ENCODE data around the gene FNDC5.

The FNDC5 gene

DNA sequence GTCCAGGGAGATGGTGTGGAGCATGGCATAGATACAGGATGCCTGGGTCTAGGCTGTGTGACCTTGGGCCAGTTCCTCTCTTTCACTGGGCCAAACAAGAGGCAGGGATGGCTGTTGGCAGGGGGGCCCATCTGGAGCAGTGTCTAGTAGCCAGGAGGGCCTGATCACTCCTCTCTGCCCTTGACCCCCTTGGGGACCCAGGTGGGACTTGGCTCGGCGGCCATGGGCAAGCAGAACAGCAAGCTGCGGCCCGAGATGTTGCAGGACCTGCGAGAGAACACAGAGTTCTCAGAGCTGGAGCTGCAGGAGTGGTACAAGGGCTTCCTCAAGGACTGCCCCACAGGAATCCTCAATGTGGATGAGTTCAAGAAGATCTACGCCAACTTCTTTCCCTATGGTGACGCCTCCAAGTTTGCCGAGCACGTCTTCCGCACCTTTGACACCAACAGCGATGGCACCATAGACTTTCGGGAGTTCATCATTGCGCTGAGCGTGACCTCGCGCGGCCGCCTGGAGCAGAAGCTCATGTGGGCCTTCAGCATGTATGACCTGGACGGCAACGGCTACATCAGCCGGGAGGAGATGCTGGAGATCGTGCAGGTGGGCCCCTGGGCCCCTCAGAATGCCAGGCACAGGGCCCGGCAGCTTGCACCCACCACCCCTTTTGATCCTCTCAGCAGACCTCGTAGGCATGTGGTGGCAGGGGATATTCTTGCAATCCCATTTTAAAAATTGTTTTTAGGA lies 18.1 kb upstream of the FNDC5 start:
- no peak overlapping the region for H3K4me3 ChIP-seq (ENCODE audit: low read depth, low read length)
- DNase-seq (ENCODE audit: low read depth): no peak
- TF ChIP-seq, protein P1, sequence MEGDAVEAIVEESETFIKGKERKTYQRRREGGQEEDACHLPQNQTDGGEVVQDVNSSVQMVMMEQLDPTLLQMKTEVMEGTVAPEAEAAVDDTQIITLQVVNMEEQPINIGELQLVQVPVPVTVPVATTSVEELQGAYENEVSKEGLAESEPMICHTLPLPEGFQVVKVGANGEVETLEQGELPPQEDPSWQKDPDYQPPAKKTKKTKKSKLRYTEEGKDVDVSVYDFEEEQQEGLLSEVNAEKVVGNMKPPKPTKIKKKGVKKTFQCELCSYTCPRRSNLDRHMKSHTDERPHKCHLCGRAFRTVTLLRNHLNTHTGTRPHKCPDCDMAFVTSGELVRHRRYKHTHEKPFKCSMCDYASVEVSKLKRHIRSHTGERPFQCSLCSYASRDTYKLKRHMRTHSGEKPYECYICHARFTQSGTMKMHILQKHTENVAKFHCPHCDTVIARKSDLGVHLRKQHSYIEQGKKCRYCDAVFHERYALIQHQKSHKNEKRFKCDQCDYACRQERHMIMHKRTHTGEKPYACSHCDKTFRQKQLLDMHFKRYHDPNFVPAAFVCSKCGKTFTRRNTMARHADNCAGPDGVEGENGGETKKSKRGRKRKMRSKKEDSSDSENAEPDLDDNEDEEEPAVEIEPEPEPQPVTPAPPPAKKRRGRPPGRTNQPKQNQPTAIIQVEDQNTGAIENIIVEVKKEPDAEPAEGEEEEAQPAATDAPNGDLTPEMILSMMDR (IDR thresholded peaks at IDR 0.05; ENCODE audit: low read depth, low read length, missing control alignments): no peak
- in situ Hi-C loops (cut with HindIII; ENCODE audit: low sequenced_read_pairs): no loop called here

DNA sequence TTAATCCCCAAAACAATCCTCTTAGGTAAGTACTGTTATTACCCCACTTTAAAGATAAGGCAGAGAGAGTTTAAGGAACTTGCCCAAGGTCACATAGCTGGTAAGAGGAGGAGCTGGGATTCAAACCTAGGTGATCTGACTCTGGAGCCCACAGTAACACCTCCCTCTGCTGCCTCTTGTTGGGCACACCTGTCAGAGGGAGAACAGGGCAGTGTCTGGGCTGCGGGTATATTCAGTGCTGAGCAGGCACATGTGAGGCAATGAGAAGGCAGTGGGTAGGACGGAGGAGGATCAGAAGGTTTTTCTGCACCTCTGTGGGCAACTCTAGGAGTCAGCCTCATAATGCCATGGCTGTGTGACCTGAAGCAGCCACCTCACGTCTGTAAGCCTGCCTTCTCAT lies 17.4 kb upstream of the FNDC5 start:
- in situ Hi-C loops (cut with HindIII; ENCODE audit: low sequenced_read_pairs): no loop called here
- H3K4me3 ChIP-seq (ENCODE audit: low read depth, low read length): no peak overlapping the region
- TF ChIP-seq, protein P1 (IDR thresholded peaks at IDR 0.05; ENCODE audit: low read depth, low read length, missing control alignments): no peak
- no peak for DNase-seq (ENCODE audit: low read depth)

DNA sequence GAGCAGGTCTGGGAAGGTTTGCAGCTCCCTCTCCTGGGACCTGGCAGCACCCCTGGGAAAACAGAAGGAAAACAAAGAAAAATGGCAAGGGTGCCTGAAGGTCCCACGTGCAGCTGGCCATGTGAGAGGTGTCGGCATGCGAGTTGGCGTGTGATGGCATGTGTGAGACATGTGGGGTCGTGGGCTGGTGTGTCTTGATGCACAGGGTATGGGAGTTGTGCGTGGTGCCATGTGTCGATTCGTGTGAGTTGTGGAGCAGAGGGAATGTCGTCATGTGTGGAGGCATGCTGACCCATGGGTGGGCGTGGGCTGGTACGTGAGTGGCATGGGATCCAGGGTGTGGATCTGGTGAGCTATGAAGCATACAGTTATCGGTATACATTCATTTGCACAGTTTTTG lies 16.9 kb upstream of the FNDC5 start:
- no peak for DNase-seq (ENCODE audit: low read depth)
- in situ Hi-C loops (cut with HindIII; ENCODE audit: low sequenced_read_pairs): no loop called here
- no peak overlapping the region for H3K4me3 ChIP-seq (ENCODE audit: low read depth, low read length)
- TF ChIP-seq, protein P1 (IDR thresholded peaks at IDR 0.05; ENCODE audit: low read depth, low read length, missing control alignments): no peak

DNA sequence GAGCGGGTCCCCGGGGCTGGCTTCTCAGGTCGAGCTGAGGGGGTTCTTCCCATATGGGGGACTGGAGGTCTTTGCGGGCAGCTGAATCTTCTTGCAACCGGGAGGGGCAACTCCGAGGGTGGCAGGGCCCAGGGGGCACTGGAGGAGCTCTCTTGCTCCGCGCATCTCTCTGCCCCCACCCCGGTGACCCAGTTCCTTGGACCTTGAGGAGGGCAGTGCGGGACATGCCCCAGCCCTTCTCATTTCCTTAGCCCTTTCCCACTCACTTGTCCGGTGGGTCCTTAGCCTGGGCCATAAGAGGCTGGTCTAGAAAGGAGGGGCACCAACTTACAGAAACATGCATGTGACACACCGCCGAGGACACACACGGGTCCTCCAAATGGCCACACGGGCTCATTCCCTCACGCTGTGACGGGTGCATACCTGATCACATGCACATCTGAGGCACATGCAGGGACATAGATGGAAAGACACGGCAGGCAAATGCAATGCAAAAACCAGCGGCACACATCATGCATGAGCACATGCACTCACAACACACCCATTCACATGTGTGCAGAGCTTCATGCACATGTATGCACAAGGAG lies 16.2 kb upstream of the FNDC5 start:
- H3K4me3 ChIP-seq (ENCODE audit: low read depth, low read length): no peak overlapping the region
- TF ChIP-seq, protein P1 (IDR thresholded peaks at IDR 0.05; ENCODE audit: low read depth, low read length, missing control alignments): no peak
- no peak for DNase-seq (ENCODE audit: low read depth)
- in situ Hi-C loops (cut with HindIII; ENCODE audit: low sequenced_read_pairs): no loop called here

DNA sequence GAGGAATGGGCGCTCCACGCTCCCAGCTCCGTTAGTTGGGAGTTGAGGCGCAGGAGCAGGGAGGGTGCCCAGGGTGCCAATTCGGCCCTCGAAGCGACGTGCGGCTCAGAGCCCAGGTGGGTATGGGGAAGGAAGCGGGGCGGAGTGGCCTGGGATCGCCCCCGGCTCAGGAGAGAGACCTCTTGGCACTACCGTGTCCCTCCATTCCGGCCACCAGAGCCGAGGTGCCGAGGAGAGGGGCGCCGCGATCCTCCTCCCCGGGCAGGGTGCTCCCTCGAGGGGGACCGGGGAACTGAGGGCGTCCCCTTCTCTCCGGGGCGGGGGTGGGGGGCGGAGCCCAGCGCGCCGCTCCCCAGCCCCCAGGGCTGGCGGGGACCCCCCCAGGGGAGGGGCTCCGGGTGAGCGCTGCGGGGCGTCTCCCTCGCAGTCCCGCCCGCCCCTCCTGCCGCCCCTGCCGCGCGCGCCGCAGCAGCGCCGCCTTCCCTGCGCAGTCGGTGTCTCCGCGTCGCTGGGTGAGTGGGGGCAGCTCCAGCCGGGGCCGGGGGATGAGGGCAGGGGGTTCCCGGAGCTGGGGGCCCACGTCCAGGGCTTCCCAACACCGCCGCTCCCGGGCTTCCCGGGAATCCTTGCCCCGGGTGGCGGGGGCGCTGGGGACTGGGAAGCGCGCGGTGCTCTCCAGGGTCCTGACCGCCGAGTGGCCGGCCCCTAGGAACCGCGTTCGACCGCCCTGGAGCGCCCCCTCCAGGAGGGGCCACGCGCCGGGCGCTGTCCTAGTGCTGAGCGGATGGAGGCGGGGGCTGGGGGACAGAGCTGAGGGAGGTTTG lies 15.5 kb upstream of the FNDC5 start, which contains the start of gene HPCA:
TSS of gene HPCA (plus strand) at position 488 of the 824 bp plus-strand sequence. CDS start 2,408 bp downstream, outside the sequence.
- H3K4me3 ChIP-seq (ENCODE audit: low read depth, low read length): peak within 1 kb of the TSS; percentile 3
- in situ Hi-C loops (cut with HindIII; ENCODE audit: low sequenced_read_pairs): no loop called here
- DNase-seq (ENCODE audit: low read depth): no peak
- TF ChIP-seq, protein P1 (IDR thresholded peaks at IDR 0.05; ENCODE audit: low read depth, low read length, missing control alignments): peak; percentile 78

DNA sequence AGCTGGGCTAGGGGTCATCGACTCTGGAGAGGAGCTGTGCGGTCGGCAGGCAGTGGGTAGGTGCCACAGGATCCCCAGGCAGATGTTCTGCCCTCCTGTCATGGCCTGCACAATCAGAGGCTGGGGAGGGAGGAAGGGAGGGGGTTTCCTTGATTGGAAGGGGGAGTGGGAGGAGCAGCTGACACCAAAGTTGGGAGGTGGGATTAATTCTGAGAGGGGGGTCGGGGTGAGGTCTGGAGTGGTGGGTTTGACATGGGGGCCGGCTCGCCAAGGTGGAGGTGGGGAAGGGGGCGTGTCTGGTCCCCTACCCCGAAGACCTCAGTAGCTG lies 14.9 kb upstream of the FNDC5 start:
- TF ChIP-seq, protein P1 (IDR thresholded peaks at IDR 0.05; ENCODE audit: low read depth, low read length, missing control alignments): no peak

More for the DNA sequence above, 14.9 kb upstream of the FNDC5 start:
- no peak overlapping the region for H3K4me3 ChIP-seq (ENCODE audit: low read depth, low read length)
- in situ Hi-C loops (cut with HindIII; ENCODE audit: low sequenced_read_pairs): no loop called here
- DNase-seq (ENCODE audit: low read depth): no peak
